SK-N-SH (cell line): ENCODE results near the gene DLL3. TPM values are rescaled to one million over a fixed set of nuclear protein-coding genes. Genes with fewer than 3 reads are reported as not detected.

ENCODE experiments used
- CTCF ChIA-PET: fragments of 300-600, 350-600 bp; formaldehyde crosslinking; extraction: SDS; loops from one replicate; lab custom pipeline; 2021; lab: Yijun Ruan, JAX
- POLR2A ChIA-PET: fragments of 350-600 bp; sonication (Branson Sonifier 250); formaldehyde crosslinking; extraction: SDS; loops from one replicate; lab custom pipeline; 2020; ENCODE audit warnings: antibody characterized with exemption, inconsistent platforms; lab: Yijun Ruan, JAX
- DNase-seq: peaks from one replicate; pipeline ENCODE4 v3.0.0; 2012
- H2AFZ ChIP-seq: fragments of 200-600 bp; sonication (generic); 2 replicates; pipeline ENCODE4 v1.8.1; 2016; ENCODE audit warnings: antibody characterized with exemption, mild to moderate bottlenecking, low read depth
- H3F3A ChIP-seq: fragments of 200-600 bp; sonication (generic); replicated peaks from 2 replicates; pipeline ENCODE3; 2016; ENCODE audit warnings: antibody characterized with exemption, mild to moderate bottlenecking; ENCODE audit not compliant: insufficient read depth
- H3K27ac ChIP-seq, 2 experiments: fragments of 200-500 bp in 1 of 2; fragments of 200-600 bp in 1 of 2; sonication (Bioruptor generic) in 1 of 2; sonication (generic), shearing (Covaris generic) in 1 of 2; 2 replicates each; pipeline versions ENCODE4 v1.5.1 to v1.6.1; 2014 to 2016; ENCODE audit warnings: low read depth in 2 of 2, inconsistent platforms in 1 of 2, low read length in 1 of 2, mild to moderate bottlenecking in 1 of 2, mixed read lengths in 1 of 2
- H3K27me3 ChIP-seq: fragments of 200-600 bp; sonication (generic), shearing (Covaris generic); 2 replicates; pipeline ENCODE4 v1.6.1; 2016; ENCODE audit warnings: mixed run types; ENCODE audit not compliant: insufficient read depth
- H3K36me3 ChIP-seq, 2 experiments: fragments of 200-500 bp in 1 of 2; fragments of 200-600 bp in 1 of 2; sonication (Bioruptor generic) in 1 of 2; sonication (generic) in 1 of 2; replicated peaks in 1 of 2; 2 replicates each; pipeline versions ENCODE3 to v1.5.1; 2014 to 2016; ENCODE audit warnings: low read length in 1 of 2, mild to moderate bottlenecking in 1 of 2; ENCODE audit not compliant: insufficient read depth in 2 of 2, control insufficient read depth in 1 of 2
- H3K4me1 ChIP-seq, 2 experiments: fragments of 200-500 bp in 1 of 2; fragments of 200-600 bp in 1 of 2; sonication (Bioruptor generic) in 1 of 2; sonication (generic), shearing (Covaris generic) in 1 of 2; 2 replicates each; pipeline versions ENCODE4 v1.5.1 to v1.6.1; 2014 to 2016; ENCODE audit warnings: low read depth in 1 of 2, low read length in 1 of 2, mixed run types in 1 of 2; ENCODE audit not compliant: insufficient read depth in 2 of 2, control insufficient read depth in 1 of 2
- H3K4me2 ChIP-seq: fragments of 200-600 bp; sonication (generic), shearing (Covaris generic); 2 replicates; pipeline ENCODE4 v1.6.1; 2017; ENCODE audit warnings: mixed run types
- H3K4me3 ChIP-seq, 2 experiments: fragments of 200-500 bp in 1 of 2; fragments of 200-600 bp in 1 of 2; sonication (Bioruptor generic) in 1 of 2; sonication (generic), shearing (Covaris generic) in 1 of 2; 2 replicates each; pipeline versions ENCODE4 v1.5.1 to v1.8.1; 2014 to 2016; ENCODE audit warnings: low read depth in 2 of 2, inconsistent platforms in 1 of 2, low read length in 1 of 2, mild to moderate bottlenecking in 1 of 2, mixed read lengths in 1 of 2, moderate library complexity in 1 of 2
- H3K79me2 ChIP-seq: fragments of 200-600 bp; sonication (generic); 2 replicates; pipeline ENCODE4 v1.8.1; 2017; ENCODE audit warnings: mild to moderate bottlenecking; ENCODE audit not compliant: insufficient read depth
- H3K9ac ChIP-seq: fragments of 200-600 bp; sonication (generic); 2 replicates; pipeline ENCODE4 v1.6.1; 2017; ENCODE audit warnings: mixed run types
- H3K9me2 ChIP-seq: fragments of 200-600 bp; sonication (generic); 2 replicates; pipeline ENCODE4 v1.6.1; 2017; ENCODE audit warnings: mixed run types
- H3K9me3 ChIP-seq: fragments of 200-600 bp; sonication (generic); 2 replicates; pipeline ENCODE4 v1.6.1; 2017; ENCODE audit warnings: mixed run types, mild to moderate bottlenecking, moderate library complexity
- H4K20me1 ChIP-seq: fragments of 200-600 bp; sonication (generic); 2 replicates; pipeline ENCODE4 v1.6.1; 2017; ENCODE audit warnings: mild to moderate bottlenecking, mixed run types; ENCODE audit not compliant: insufficient read depth
- ELF1 ChIP-seq: IDR thresholded peaks from 2 replicates; pipeline ENCODE4 v1.4.0; 2012
- EP300 ChIP-seq, 2 experiments: IDR thresholded peaks; 2 replicates each; pipeline versions ENCODE4 v1.4.0 to v1.6.1; 2012; ENCODE audit warnings: borderline replicate concordance in 1 of 2, low read depth in 1 of 2, low read length in 1 of 2
- EZH2phosphoT487 ChIP-seq: fragments of 200-600 bp; sonication (generic); IDR thresholded peaks from 2 replicates; pipeline ENCODE4 v1.6.1; 2017; ENCODE audit warnings: low read depth, mixed run types, mild to moderate bottlenecking, antibody characterized with exemption, moderate library complexity, borderline replicate concordance
- FOSL2 ChIP-seq: IDR thresholded peaks from 2 replicates; pipeline ENCODE4 v1.4.0; 2012; ENCODE audit warnings: low read depth, mild to moderate bottlenecking, moderate library complexity, borderline replicate concordance
- FOXM1 ChIP-seq: IDR thresholded peaks from 2 replicates; pipeline ENCODE4 v1.4.0; 2012; ENCODE audit warnings: low read depth, mild to moderate bottlenecking
- MXI1 ChIP-seq: IDR thresholded peaks from 2 replicates; pipeline ENCODE4 v1.6.1; 2012; ENCODE audit warnings: mild to moderate bottlenecking, low read depth, low read length, improper control_type of control experiment
- NRF1 ChIP-seq: IDR thresholded peaks from 2 replicates; pipeline ENCODE4 v1.6.1; 2012; ENCODE audit warnings: low read depth, mild to moderate bottlenecking, low read length
- POLR2AphosphoS5 ChIP-seq: IDR thresholded peaks from 2 replicates; pipeline ENCODE4 v1.6.1; 2012; ENCODE audit warnings: low read depth, low read length
- RAD21 ChIP-seq: IDR thresholded peaks from 2 replicates; pipeline ENCODE4 v1.6.1; 2012; ENCODE audit warnings: mild to moderate bottlenecking, low read length
- RCOR1 ChIP-seq: fragments of 150-350 bp; IDR thresholded peaks from 2 replicates; pipeline ENCODE4 v1.6.1; 2017; ENCODE audit warnings: antibody characterized with exemption, low read length
- RFX5 ChIP-seq: IDR thresholded peaks from 2 replicates; pipeline ENCODE4 v1.6.1; 2012; ENCODE audit warnings: mild to moderate bottlenecking, improper control_type of control experiment, low read length
- RXRA ChIP-seq: IDR thresholded peaks from 2 replicates; pipeline ENCODE4 v1.4.0; 2012; ENCODE audit warnings: low read depth, mild to moderate bottlenecking, borderline replicate concordance
- TAF1 ChIP-seq: IDR thresholded peaks from 2 replicates; pipeline ENCODE4 v1.6.1; 2012; ENCODE audit warnings: low read depth, mild to moderate bottlenecking, low read length, moderate library complexity, borderline replicate concordance
- YY1 ChIP-seq: IDR thresholded peaks from 2 replicates; pipeline ENCODE4 v1.4.0; 2012; ENCODE audit warnings: low read depth, mild to moderate bottlenecking
- WGBS: methylation state at CpG from one replicate; pipeline ENCODE4 v1.1.6; 2017; ENCODE audit warnings: low lambda C conversion rate; 5-methylcytosine and 5-hydroxymethylcytosine counted together
- polyA plus RNA-seq, 3 experiments: library from polyadenylated mRNA; depleted of rRNA; stranded (reverse); fragments of >200 nt; gene quantifications; 2 replicates each; pipeline ENCODE4 v1.2.3, GENCODE V29; 2012
- TF ChIP-seq, protein P1 (sequence below): fragments of 150-350 bp; IDR thresholded peaks from 2 replicates; pipeline ENCODE4 v1.6.1; 2017; ENCODE audit warnings: antibody characterized with exemption, low read length, low read depth, borderline replicate concordance
- TF ChIP-seq, protein P2 (sequence below): IDR thresholded peaks from 2 replicates; pipeline ENCODE4 v1.4.0; 2012; ENCODE audit warnings: low read depth
- TF ChIP-seq, protein P3 (sequence below): fragments of 150-350 bp; IDR thresholded peaks from 2 replicates; pipeline ENCODE4 v1.6.1; 2016; ENCODE audit warnings: mild to moderate bottlenecking, low read depth, low read length
- TF ChIP-seq, protein P4 (sequence below): fragments of 200-600 bp; sonication (generic); IDR thresholded peaks from 2 replicates; pipeline ENCODE4 v1.6.1; 2017; ENCODE audit warnings: antibody characterized with exemption, mild to moderate bottlenecking, moderate library complexity
- TF ChIP-seq, protein P5 (sequence below): IDR thresholded peaks from 2 replicates; pipeline ENCODE4; 2012

DLL3 gene
- polyA plus RNA-seq, 1 of the 3 experiments (the other 2 are of a cell fraction), result 4.7 TPM

DNA sequence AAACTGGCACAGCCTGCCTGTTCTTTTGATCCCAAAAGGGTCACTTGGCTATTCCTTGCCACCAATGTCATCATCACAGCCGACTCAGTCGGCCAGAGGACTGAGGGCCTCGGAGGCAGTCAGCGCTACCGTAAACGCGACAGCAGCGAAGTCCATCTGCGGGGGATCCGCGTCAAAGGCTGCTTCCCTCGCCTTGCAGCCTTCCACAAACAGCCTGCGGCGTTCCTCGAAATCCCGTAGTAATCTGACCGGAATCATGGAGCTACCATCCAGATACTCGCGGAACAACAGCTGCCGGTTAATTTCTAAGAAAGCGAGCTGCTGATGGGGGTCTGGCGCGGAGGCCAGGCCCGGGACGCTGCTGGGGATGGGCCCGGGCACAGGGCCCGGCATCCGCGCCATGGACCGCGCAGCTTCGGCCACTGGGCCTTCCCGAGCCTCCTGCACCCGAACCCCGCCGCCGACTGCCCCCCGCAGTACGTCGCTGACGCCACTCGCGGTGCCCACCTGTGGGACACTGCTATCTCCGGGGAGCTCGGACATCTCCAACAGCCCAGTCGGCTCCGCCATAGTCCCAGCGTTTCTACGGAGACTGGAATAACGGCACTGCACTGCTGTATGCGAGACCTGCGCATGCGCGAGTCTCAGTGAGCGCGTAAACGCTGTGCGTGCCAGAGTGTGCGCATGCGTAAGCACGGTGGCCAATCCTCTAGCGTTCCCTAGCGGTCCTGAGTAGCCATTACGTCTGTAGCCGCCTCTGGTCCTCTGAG is 33.7 kb downstream of the DLL3 start, which contains the start of gene EID2B (continued):
- TF ChIP-seq YY1 (peak; percentile 83), RFX5 (no peak), POLR2AphosphoS5 (peak; percentile 92), NRF1 (peak; percentile 99), MXI1 (peak; percentile 30; the same call in 1 of the 2 replicates), RCOR1 (no peak)
- TF ChIP-seq, protein P1, sequence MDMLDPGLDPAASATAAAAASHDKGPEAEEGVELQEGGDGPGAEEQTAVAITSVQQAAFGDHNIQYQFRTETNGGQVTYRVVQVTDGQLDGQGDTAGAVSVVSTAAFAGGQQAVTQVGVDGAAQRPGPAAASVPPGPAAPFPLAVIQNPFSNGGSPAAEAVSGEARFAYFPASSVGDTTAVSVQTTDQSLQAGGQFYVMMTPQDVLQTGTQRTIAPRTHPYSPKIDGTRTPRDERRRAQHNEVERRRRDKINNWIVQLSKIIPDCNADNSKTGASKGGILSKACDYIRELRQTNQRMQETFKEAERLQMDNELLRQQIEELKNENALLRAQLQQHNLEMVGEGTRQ, result no peak
- TF ChIP-seq, protein P2, sequence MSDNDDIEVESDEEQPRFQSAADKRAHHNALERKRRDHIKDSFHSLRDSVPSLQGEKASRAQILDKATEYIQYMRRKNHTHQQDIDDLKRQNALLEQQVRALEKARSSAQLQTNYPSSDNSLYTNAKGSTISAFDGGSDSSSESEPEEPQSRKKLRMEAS, result no peak
- TF ChIP-seq, protein P3, sequence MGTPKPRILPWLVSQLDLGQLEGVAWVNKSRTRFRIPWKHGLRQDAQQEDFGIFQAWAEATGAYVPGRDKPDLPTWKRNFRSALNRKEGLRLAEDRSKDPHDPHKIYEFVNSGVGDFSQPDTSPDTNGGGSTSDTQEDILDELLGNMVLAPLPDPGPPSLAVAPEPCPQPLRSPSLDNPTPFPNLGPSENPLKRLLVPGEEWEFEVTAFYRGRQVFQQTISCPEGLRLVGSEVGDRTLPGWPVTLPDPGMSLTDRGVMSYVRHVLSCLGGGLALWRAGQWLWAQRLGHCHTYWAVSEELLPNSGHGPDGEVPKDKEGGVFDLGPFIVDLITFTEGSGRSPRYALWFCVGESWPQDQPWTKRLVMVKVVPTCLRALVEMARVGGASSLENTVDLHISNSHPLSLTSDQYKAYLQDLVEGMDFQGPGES, result no peak

DNA sequence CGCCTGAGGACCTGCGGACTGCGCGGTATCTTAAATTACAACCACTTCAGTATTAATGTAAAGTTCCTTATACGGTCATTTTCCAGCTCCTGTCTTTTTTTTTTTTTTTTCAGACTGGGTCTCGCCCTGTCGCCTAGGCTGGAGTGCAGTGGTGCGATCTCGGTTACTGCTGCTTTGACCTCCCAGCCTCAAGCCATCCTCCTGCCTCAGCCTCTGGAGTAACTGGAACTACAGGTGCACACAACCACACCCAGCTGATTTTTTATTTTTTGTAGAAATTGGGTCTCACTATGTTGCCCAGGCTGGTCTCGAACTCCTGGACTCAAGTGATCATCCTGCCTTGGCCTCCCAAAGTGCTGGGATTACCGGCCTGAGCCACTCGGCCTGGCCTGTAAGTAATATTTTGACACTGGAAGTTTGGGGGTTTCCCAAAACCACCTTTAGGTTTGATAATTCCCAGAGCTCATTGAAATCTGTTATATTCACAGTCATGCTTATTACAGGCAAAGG is 34.3 kb downstream of the DLL3 start:
- no peak for DNase-seq
- POLR2A ChIA-PET, result interaction anchor here (0.7 to 1.2 kb wide), 2 partner anchors 92 to 97 kb away, joined by 3 to 5 read pairs; partner anchors contain the start of gene RPS16
- Histone ChIP-seq H3K9ac (no peak overlapping the region), H3K4me1 (no peaks in the 10 kb centered on the region; a peak in 2 of 4 replicates), H3K27me3 (no peaks in the 10 kb centered on the region), H3K79me2 (peaks cover 50% of the 10 kb centered on the region), H3K9me3 (no peaks in the 10 kb centered on the region), H4K20me1 (no peaks in the 10 kb centered on the region; the same call in 1 of the 2 replicates), H3K9me2 (no peaks in the 10 kb centered on the region), H3F3A (no peaks in the 10 kb centered on the region), H3K4me3 (peak overlapping the region; percentile 76 to 83; a peak in 2 of 4 replicates), H3K4me2 (no peak overlapping the region), H3K27ac (no peak overlapping the region), H3K36me3 (peaks cover 0 to 6% of the 10 kb centered on the region in 2 experiments), H2AFZ (no peak overlapping the region)
- 29% methylated on average over 12 of the region's 12 CpGs for WGBS
- CTCF ChIA-PET, result interaction anchor here (0.6 to 6.5 kb wide), 37 partner anchors 9 to 136 kb away, joined by 3 to 96 read pairs (median 8); partner anchors contain the start of genes DLL3, PLEKHG2, RPS16 and SELENOV
- TF ChIP-seq EZH2phosphoT487 (no peak), RCOR1 (no peak), RXRA (no peak), POLR2AphosphoS5 (no peak), RAD21 (no peak), FOSL2 (no peak), ELF1 (no peak), MXI1 (no peak), FOXM1 (no peak), TAF1 (no peak), EP300 (IDR thresholded peaks at IDR 0.05; ENCODE audit: borderline replicate concordance in 1 of 2, low read depth in 1 of 2, low read length in 1 of 2) (no peak)
- TF ChIP-seq, protein P4, sequence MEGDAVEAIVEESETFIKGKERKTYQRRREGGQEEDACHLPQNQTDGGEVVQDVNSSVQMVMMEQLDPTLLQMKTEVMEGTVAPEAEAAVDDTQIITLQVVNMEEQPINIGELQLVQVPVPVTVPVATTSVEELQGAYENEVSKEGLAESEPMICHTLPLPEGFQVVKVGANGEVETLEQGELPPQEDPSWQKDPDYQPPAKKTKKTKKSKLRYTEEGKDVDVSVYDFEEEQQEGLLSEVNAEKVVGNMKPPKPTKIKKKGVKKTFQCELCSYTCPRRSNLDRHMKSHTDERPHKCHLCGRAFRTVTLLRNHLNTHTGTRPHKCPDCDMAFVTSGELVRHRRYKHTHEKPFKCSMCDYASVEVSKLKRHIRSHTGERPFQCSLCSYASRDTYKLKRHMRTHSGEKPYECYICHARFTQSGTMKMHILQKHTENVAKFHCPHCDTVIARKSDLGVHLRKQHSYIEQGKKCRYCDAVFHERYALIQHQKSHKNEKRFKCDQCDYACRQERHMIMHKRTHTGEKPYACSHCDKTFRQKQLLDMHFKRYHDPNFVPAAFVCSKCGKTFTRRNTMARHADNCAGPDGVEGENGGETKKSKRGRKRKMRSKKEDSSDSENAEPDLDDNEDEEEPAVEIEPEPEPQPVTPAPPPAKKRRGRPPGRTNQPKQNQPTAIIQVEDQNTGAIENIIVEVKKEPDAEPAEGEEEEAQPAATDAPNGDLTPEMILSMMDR, result no peak
- TF ChIP-seq, protein P2, result no peak
- TF ChIP-seq, protein P3, result no peak
- TF ChIP-seq, protein P5, sequence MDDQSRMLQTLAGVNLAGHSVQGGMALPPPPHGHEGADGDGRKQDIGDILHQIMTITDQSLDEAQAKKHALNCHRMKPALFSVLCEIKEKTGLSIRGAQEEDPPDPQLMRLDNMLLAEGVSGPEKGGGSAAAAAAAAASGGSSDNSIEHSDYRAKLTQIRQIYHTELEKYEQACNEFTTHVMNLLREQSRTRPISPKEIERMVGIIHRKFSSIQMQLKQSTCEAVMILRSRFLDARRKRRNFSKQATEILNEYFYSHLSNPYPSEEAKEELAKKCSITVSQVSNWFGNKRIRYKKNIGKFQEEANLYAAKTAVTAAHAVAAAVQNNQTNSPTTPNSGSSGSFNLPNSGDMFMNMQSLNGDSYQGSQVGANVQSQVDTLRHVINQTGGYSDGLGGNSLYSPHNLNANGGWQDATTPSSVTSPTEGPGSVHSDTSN, result no peak
